WTC11 (cell line): ENCODE data around the gene NKX2-4.

Source experiments
- CTCF ChIP-seq: fragments of 200-600 bp; IDR thresholded peaks from 2 replicates; pipeline ENCODE4 v1.8.0; 2022; ENCODE audit warnings: antibody characterized with exemption
- ELF4 ChIP-seq: sonication (generic); formaldehyde crosslinking; IDR thresholded peaks from 2 replicates; pipeline ENCODE4 v1.8.1; 2022; ENCODE audit warnings: low read depth, mild to moderate bottlenecking, moderate library complexity, missing genetic modification reagents
- ETV6 ChIP-seq: sonication (generic); formaldehyde crosslinking; IDR thresholded peaks from 2 replicates; pipeline ENCODE4 v1.8.1; 2022; ENCODE audit warnings: mild to moderate bottlenecking, missing genetic modification reagents
- GRHL2 ChIP-seq: fragments of 250-450 bp; sonication (Bioruptor Pico); IDR thresholded peaks from 2 replicates; pipeline ENCODE4 v1.8.0; 2022; ENCODE audit warnings: mild to moderate bottlenecking, moderate library complexity; ENCODE audit not compliant: insufficient replicate concordance, severe bottlenecking
- KAT7 ChIP-seq: sonication (generic); formaldehyde crosslinking; IDR thresholded peaks from 2 replicates; pipeline ENCODE4 v1.8.1; 2023; ENCODE audit warnings: missing genetic modification reagents, mild to moderate bottlenecking, borderline replicate concordance
- SMAD4 ChIP-seq: sonication (generic); formaldehyde crosslinking; IDR thresholded peaks from 2 replicates; pipeline ENCODE4 v1.8.0; 2022; ENCODE audit warnings: mild to moderate bottlenecking, missing genetic modification reagents
- ZNF121 ChIP-seq: sonication (generic); formaldehyde crosslinking; IDR thresholded peaks from 2 replicates; pipeline ENCODE4 v1.8.0; 2023; ENCODE audit warnings: missing genetic modification reagents
- ZNF263 ChIP-seq: sonication (generic); formaldehyde crosslinking; IDR thresholded peaks from 2 replicates; pipeline ENCODE4 v1.8.1; 2022; ENCODE audit warnings: low read depth, mild to moderate bottlenecking, moderate library complexity, missing genetic modification reagents
- TF ChIP-seq, protein P1 (sequence below): sonication (generic); formaldehyde crosslinking; conservative IDR thresholded peaks from 2 replicates; pipeline ENCODE4 v1.8.1; 2023; ENCODE audit warnings: mild to moderate bottlenecking, low read depth, missing genetic modification reagents, moderate library complexity

DNA sequence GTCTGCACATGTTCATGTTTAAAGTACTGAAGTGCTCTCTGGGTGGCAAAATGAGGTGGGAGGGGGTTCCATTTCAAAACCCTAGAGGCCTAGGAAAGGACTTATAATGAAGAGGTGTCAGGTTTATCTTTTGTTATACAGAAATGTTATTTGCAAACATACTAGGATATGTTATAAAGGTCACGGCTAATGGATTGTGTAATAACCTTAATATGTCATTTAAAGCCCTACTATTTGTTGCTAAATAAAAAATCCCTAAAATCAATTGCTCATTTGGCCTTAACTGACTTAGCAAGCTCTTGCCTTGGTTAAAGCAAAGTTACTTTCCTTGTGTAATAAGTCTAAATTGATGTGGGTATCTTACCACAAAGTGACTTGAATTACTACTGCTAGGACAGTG lies 8.8 kb downstream of the NKX2-4 start:
- TF ChIP-seq ETV6 (CRISPR knock-in tag) (no peak), SMAD4 (CRISPR knock-in tag) (no peak), ZNF263 (CRISPR knock-in tag) (no peak), ZNF121 (no peak), CTCF (no peak), KAT7 (CRISPR knock-in tag) (no peak), ELF4 (CRISPR knock-in tag) (no peak), GRHL2 (CRISPR knock-in tag) (no peak)
- TF ChIP-seq, protein P1, sequence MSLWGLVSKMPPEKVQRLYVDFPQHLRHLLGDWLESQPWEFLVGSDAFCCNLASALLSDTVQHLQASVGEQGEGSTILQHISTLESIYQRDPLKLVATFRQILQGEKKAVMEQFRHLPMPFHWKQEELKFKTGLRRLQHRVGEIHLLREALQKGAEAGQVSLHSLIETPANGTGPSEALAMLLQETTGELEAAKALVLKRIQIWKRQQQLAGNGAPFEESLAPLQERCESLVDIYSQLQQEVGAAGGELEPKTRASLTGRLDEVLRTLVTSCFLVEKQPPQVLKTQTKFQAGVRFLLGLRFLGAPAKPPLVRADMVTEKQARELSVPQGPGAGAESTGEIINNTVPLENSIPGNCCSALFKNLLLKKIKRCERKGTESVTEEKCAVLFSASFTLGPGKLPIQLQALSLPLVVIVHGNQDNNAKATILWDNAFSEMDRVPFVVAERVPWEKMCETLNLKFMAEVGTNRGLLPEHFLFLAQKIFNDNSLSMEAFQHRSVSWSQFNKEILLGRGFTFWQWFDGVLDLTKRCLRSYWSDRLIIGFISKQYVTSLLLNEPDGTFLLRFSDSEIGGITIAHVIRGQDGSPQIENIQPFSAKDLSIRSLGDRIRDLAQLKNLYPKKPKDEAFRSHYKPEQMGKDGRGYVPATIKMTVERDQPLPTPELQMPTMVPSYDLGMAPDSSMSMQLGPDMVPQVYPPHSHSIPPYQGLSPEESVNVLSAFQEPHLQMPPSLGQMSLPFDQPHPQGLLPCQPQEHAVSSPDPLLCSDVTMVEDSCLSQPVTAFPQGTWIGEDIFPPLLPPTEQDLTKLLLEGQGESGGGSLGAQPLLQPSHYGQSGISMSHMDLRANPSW (CRISPR knock-in tag) = no peak
